Brain microvascular endothelial cell (primary cell): ENCODE results near the gene PDE4D.
A peak's percentile ranks its signal among the peaks of the same experiment; 100 is the strongest.

Source experiments
- DNase-seq: peaks from one replicate; pipeline ENCODE4 v3.0.0-alpha.2; 2020
- H3K27ac ChIP-seq: fragments of 250-450 bp; sonication (Bioruptor Pico); 2 replicates; pipeline ENCODE4 v1.5.1; 2020; ENCODE audit warnings: mild to moderate bottlenecking, moderate library complexity
- H3K27me3 ChIP-seq: fragments of 250-450 bp; sonication (Bioruptor Pico); replicated peaks from 2 replicates; pipeline ENCODE4 v1.5.1; 2020; ENCODE audit warnings: mild to moderate bottlenecking
- H3K36me3 ChIP-seq: fragments of 250-450 bp; sonication (Bioruptor Pico); replicated peaks from 2 replicates; pipeline ENCODE4 v1.5.1; 2020; ENCODE audit warnings: mild to moderate bottlenecking
- H3K4me3 ChIP-seq: 2 replicates; pipeline ENCODE4 v1.5.1; 2011; ENCODE audit warnings: low read depth, mild to moderate bottlenecking, control low read depth, low read length, moderate library complexity
- in situ Hi-C: cut with HindIII; loops from 2 replicates; pipeline ENCODE4 v1.10.0; 2017; ENCODE audit warnings: low sequenced_read_pairs, low pct_ligation_motif_present
- TF ChIP-seq, protein P1 (sequence below): IDR thresholded peaks from 2 replicates; pipeline ENCODE4 v1.5.1; 2011; ENCODE audit warnings: low read depth, mild to moderate bottlenecking, moderate library complexity, low read length, control low read depth, inconsistent platforms; ENCODE audit errors: missing control alignments

Gene PDE4D

DNA sequence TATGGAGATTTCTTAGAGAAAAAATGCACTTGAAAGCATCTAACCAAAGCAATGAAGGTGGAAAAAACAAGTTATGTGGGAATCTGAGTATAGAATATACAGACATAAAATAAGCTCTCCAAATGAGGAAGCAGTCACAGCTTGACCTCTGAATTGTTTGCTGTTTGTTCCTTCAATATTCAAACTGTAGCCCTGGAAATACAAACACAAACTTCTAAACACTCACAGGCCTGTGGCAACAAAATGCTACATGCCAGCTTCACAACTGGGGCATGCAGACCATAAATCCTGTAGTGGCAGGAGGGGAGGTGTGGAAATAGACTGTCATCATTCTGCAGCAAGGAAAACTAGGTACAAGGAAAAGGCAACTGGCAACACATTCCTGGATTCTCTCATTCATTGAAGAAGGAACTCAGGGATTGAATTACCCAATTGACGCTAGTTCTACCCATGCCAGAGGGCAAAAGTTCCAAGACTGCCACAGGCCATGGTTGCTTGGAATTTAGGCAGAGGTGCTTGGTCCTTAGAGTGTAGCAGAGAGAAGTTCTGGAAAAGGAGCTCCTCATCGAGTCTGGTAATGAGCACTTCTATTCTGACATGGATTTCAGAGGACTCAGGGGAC lies 349.6 kb downstream of the PDE4D start:
- H3K27ac ChIP-seq = no peak overlapping the region
- DNase-seq = no peak
- in situ Hi-C loops = no loop called here
- H3K27me3 ChIP-seq = no peaks in the 10 kb centered on the region
- TF ChIP-seq, protein P1, sequence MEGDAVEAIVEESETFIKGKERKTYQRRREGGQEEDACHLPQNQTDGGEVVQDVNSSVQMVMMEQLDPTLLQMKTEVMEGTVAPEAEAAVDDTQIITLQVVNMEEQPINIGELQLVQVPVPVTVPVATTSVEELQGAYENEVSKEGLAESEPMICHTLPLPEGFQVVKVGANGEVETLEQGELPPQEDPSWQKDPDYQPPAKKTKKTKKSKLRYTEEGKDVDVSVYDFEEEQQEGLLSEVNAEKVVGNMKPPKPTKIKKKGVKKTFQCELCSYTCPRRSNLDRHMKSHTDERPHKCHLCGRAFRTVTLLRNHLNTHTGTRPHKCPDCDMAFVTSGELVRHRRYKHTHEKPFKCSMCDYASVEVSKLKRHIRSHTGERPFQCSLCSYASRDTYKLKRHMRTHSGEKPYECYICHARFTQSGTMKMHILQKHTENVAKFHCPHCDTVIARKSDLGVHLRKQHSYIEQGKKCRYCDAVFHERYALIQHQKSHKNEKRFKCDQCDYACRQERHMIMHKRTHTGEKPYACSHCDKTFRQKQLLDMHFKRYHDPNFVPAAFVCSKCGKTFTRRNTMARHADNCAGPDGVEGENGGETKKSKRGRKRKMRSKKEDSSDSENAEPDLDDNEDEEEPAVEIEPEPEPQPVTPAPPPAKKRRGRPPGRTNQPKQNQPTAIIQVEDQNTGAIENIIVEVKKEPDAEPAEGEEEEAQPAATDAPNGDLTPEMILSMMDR = no peak
- H3K36me3 ChIP-seq = no peaks in the 10 kb centered on the region
- H3K4me3 ChIP-seq = no peak overlapping the region

DNA sequence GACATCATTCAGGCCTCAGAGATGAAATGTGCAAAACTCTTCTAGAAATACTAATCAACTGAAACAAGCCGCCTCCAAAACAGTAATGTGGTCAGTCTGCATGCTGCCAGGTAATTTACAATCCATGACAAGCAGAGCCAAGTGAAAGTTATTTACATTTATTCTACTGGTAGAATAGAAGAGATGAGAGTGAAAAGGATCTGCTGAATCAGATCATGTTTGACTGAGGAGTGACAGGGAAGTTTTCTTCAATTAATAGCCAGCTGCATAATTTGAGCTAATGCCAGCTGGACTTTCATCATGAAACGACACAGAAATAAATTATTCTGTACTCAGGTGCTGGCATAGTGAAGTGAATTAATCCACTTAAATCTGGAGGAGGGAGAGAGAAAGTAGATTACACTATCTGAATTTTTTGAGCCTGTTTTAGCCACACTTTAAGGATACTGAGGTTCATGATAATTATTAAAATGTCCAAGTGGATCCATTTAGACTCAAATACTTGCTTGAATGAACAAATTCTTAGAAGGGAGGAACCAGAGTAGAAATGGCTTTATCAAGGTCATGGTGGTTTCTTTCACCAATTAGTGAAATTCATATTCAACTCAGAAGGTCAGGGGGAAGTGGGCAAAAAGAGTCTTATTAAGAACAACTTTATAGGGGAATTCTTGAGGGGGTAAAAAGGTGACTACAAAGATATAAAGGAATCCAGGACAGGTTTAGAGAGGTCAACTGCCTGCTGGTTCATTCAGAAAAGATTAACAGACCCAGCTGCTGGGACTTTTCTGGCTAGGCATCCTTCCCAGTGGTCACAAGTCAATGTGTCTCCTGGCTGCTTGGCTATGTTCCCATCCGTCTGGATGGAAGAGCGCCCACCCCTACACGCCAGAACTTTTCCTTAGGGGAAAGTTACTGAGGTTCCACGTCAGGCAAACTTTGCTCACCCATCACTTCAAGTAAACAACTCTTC lies 350.4 kb downstream of the PDE4D start:
- H3K27me3 ChIP-seq = no peaks in the 10 kb centered on the region
- no peaks in the 10 kb centered on the region for H3K36me3 ChIP-seq
- no peak overlapping the region for H3K4me3 ChIP-seq
- TF ChIP-seq, protein P1 = no peak
- peak; percentile 22 for DNase-seq
- no peak overlapping the region for H3K27ac ChIP-seq
- in situ Hi-C loops = no loop called here

DNA sequence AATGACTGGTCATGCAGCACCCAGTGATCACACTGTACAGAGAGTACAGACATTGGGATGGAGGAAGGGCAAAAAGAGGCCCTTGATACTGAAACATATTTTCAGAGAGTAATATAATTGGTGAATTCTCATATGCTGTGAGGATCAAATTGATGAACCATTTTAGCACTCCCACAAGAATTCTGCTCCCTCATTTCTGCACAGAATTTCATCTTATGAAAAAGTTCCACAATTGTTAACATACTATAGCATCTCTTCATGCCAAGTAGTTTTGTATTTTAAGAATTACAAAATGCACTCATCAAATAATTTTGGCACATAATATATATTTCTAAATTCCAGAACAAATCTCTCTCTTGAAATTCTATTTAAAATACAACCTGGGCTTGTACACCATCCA lies 351.2 kb downstream of the PDE4D start:
- no peak overlapping the region for H3K27ac ChIP-seq

DNA sequence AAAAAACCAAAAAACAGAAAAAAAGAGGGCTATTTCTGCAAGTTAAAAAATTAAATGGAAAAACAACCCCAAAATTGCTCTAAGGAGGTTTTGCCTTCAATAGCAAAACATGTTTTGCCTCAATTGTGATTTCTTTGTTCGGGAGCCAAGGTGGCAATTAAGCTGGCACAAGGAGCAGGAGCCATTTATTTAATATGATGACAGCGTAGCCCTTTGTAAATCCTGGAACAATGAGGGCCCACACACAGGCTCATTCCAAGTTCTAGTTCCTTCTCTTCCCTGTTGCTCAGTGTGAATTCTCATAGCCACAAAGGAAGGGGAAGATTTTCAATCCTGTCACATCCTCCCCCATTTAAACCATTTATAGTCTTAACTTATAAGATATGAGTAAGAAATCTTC lies 353.2 kb downstream of the PDE4D start:
- TF ChIP-seq, protein P1 = no peak
- no peaks in the 10 kb centered on the region for H3K27me3 ChIP-seq
- H3K36me3 ChIP-seq = no peaks in the 10 kb centered on the region
- no peak overlapping the region for H3K4me3 ChIP-seq
- in situ Hi-C loops = no loop called here
- no peak overlapping the region for H3K27ac ChIP-seq
- DNase-seq = no peak

More for the DNA sequence above, 351.2 kb downstream of the PDE4D start:
- in situ Hi-C loops = no loop called here
- H3K36me3 ChIP-seq = no peaks in the 10 kb centered on the region
- H3K4me3 ChIP-seq = no peak overlapping the region
- TF ChIP-seq, protein P1 = no peak
- H3K27me3 ChIP-seq = no peaks in the 10 kb centered on the region
- no peak for DNase-seq

DNA sequence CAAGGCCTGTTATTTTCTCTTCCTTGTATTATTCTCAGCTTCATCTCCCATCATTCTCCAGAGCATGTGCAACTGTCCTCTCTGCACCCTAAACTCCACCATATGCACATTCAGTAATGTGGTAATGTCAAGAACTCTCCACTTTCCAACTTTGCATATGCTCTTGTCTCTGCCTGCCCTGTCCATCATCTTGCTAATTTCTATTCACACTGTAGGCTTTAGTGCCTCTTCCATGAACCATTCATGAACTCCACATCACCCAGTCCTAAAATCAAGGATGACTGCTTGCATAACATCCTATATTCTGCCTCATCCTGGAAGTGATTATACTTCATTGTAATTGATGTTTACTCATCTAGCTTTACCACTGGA lies 354.8 kb downstream of the PDE4D start:
- in situ Hi-C loops = no loop called here
- Histone ChIP-seq H3K27ac (no peak overlapping the region), H3K4me3 (no peak overlapping the region), H3K36me3 (no peaks in the 10 kb centered on the region), H3K27me3 (no peaks in the 10 kb centered on the region)
- no peak for DNase-seq
- TF ChIP-seq, protein P1 = no peak
